WTC11 (cell line): Measurements from ENCODE around the gene KLK11. TPM values are rescaled to one million over a fixed set of nuclear protein-coding genes. Genes with fewer than 3 reads are reported as not detected.

Experiments
- ATAC-seq: fragments of 200-7000 bp; cut with Tn5 transposase; 2 replicates; pipeline ENCODE4 v1.10.0; 2021; ENCODE audit warnings: mild to moderate bottlenecking, moderate library complexity
- CTCF ChIA-PET: fragments of 300-600 bp; sonication (Branson Sonifier 250); formaldehyde crosslinking; loops from one replicate; lab custom pipeline; 2021; ENCODE audit warnings: antibody characterized with exemption; lab: Charles Lee
- POLR2A ChIA-PET: fragments of 350-600 bp; sonication (Branson Sonifier 250); formaldehyde crosslinking; loops from one replicate; lab custom pipeline; 2021; ENCODE audit warnings: antibody characterized with exemption; lab: Charles Lee
- DNase-seq: peaks from one replicate; pipeline ENCODE4 v3.0.0; 2021; ENCODE audit warnings: low spot score
- H3K27ac Mint-ChIP-seq: 2 replicates; pipeline ENCODE4 v1.8.0; 2021; ENCODE audit warnings: mixed read lengths
- H3K27me3 Mint-ChIP-seq: 2 replicates; pipeline ENCODE4 v1.8.0; 2021; ENCODE audit warnings: low read depth, mild to moderate bottlenecking, moderate library complexity, mixed read lengths
- H3K36me3 Mint-ChIP-seq: 2 replicates; pipeline ENCODE4 v1.8.0; 2021; ENCODE audit warnings: mixed read lengths
- H3K4me1 Mint-ChIP-seq: 2 replicates; pipeline ENCODE4 v1.8.0; 2022; ENCODE audit warnings: mixed read lengths
- H3K4me3 Mint-ChIP-seq: 2 replicates; pipeline ENCODE4 v1.8.0; 2021; ENCODE audit warnings: mild to moderate bottlenecking, moderate library complexity, mixed read lengths
- H3K9me3 Mint-ChIP-seq: 2 replicates; pipeline ENCODE4 v1.8.0; 2021; ENCODE audit warnings: mixed read lengths
- ATF1 ChIP-seq: sonication (generic); formaldehyde crosslinking; IDR thresholded peaks from 2 replicates; pipeline ENCODE4 v1.8.1; 2023; ENCODE audit warnings: mild to moderate bottlenecking, moderate library complexity, missing genetic modification reagents
- CREM ChIP-seq: sonication (generic); formaldehyde crosslinking; IDR thresholded peaks from 2 replicates; pipeline ENCODE4 v1.8.1; 2022; ENCODE audit warnings: mild to moderate bottlenecking, missing genetic modification reagents, moderate library complexity
- ELF4 ChIP-seq: sonication (generic); formaldehyde crosslinking; IDR thresholded peaks from 2 replicates; pipeline ENCODE4 v1.8.1; 2022; ENCODE audit warnings: low read depth, mild to moderate bottlenecking, moderate library complexity, missing genetic modification reagents
- NR3C1 ChIP-seq: sonication (generic); formaldehyde crosslinking; conservative IDR thresholded peaks from 2 replicates; pipeline ENCODE4 v1.8.1; 2023; ENCODE audit warnings: low read depth, mild to moderate bottlenecking, missing genetic modification reagents
- PRRX2 ChIP-seq: fragments of 250-450 bp; sonication (Bioruptor Pico); IDR thresholded peaks from 2 replicates; pipeline ENCODE4 v1.8.0; 2021; ENCODE audit warnings: mild to moderate bottlenecking
- SMAD4 ChIP-seq: sonication (generic); formaldehyde crosslinking; IDR thresholded peaks from 2 replicates; pipeline ENCODE4 v1.8.0; 2022; ENCODE audit warnings: mild to moderate bottlenecking, missing genetic modification reagents
- TEAD1 ChIP-seq: sonication (generic); formaldehyde crosslinking; IDR thresholded peaks from 2 replicates; pipeline ENCODE4 v1.8.0; 2022; ENCODE audit warnings: mild to moderate bottlenecking, missing genetic modification reagents
- TP53 ChIP-seq: sonication (generic); formaldehyde crosslinking; IDR thresholded peaks from 2 replicates; pipeline ENCODE4 v1.8.1; 2023; ENCODE audit warnings: mild to moderate bottlenecking, missing genetic modification reagents
- ZBTB21 ChIP-seq: sonication (generic); formaldehyde crosslinking; IDR thresholded peaks from 2 replicates; pipeline ENCODE4 v1.8.1; 2023; ENCODE audit warnings: mild to moderate bottlenecking, missing genetic modification reagents, borderline replicate concordance
- ZNF121 ChIP-seq: sonication (generic); formaldehyde crosslinking; IDR thresholded peaks from 2 replicates; pipeline ENCODE4 v1.8.0; 2023; ENCODE audit warnings: missing genetic modification reagents
- ZNF138 ChIP-seq: sonication (generic); formaldehyde crosslinking; conservative IDR thresholded peaks from 2 replicates; pipeline ENCODE4 v1.8.1; 2022; ENCODE audit warnings: mild to moderate bottlenecking, moderate library complexity, missing genetic modification reagents
- ZNF416 ChIP-seq: fragments of 250-450 bp; sonication (Bioruptor Pico); IDR thresholded peaks from 2 replicates; pipeline ENCODE4 v1.9.0; 2021; ENCODE audit warnings: mild to moderate bottlenecking, inconsistent platforms
- ZNF671 ChIP-seq: fragments of 250-450 bp; sonication (Bioruptor Pico); IDR thresholded peaks from 2 replicates; pipeline ENCODE4 v1.8.0; 2021; ENCODE audit warnings: mild to moderate bottlenecking
- total RNA-seq: library from RNA; stranded (reverse); gene quantifications from 3 replicates; pipeline ENCODE4 v1.2.3, GENCODE V29; 2021
- TF ChIP-seq, protein P1 (sequence below): sonication (generic); formaldehyde crosslinking; IDR thresholded peaks from 2 replicates; pipeline ENCODE4 v1.8.1; 2023; ENCODE audit warnings: mild to moderate bottlenecking, missing genetic modification reagents
- TF ChIP-seq, protein P2 (sequence below): fragments of 250-450 bp; sonication (Bioruptor Pico); IDR thresholded peaks from 2 replicates; pipeline ENCODE4 v2.1.2; 2022; ENCODE audit warnings: mild to moderate bottlenecking, moderate library complexity
- TF ChIP-seq, protein P3 (sequence below): sonication (generic); formaldehyde crosslinking; IDR thresholded peaks from 2 replicates; pipeline ENCODE4 v1.8.0; 2023; ENCODE audit warnings: missing genetic modification reagents
- TF ChIP-seq, protein P4 (sequence below): sonication (generic); formaldehyde crosslinking; IDR thresholded peaks from 2 replicates; pipeline ENCODE4 v1.8.1; 2023; ENCODE audit warnings: mild to moderate bottlenecking, missing genetic modification reagents
- TF ChIP-seq, protein P5 (sequence below): fragments of 250-450 bp; sonication (Bioruptor Pico); IDR thresholded peaks from 2 replicates; pipeline ENCODE4 v1.9.0; 2021; ENCODE audit warnings: mild to moderate bottlenecking, borderline replicate concordance
- TF ChIP-seq, protein P6 (sequence below): sonication (generic); formaldehyde crosslinking; IDR thresholded peaks from 2 replicates; pipeline ENCODE4 v1.8.1; 2022; ENCODE audit warnings: mild to moderate bottlenecking, missing genetic modification reagents, moderate library complexity, borderline replicate concordance

The KLK11 gene
- total RNA-seq, 1 experiment from 2014 or later, result 0.55 TPM

DNA sequence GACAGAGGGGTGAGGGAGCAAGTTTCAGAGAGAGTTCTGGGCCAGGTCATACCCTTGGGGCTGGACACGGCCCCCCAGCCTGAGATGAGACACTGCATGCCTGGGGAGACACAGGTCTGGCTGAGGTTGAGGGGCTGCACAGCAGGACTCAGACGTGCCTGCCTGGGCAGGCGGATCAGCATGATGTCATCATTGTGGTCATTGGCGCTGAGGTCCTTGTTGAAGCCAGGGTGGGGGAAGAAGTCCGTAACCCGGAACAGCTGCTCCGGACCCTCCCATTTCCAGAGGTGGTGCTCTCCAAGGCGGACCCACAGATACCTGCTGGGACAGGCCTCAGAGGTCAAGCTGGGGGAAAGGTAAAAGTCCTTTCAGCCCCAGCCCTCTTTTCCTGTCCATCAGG lies 20.0 kb downstream of the KLK11 start (continued):
- TF ChIP-seq, protein P1, sequence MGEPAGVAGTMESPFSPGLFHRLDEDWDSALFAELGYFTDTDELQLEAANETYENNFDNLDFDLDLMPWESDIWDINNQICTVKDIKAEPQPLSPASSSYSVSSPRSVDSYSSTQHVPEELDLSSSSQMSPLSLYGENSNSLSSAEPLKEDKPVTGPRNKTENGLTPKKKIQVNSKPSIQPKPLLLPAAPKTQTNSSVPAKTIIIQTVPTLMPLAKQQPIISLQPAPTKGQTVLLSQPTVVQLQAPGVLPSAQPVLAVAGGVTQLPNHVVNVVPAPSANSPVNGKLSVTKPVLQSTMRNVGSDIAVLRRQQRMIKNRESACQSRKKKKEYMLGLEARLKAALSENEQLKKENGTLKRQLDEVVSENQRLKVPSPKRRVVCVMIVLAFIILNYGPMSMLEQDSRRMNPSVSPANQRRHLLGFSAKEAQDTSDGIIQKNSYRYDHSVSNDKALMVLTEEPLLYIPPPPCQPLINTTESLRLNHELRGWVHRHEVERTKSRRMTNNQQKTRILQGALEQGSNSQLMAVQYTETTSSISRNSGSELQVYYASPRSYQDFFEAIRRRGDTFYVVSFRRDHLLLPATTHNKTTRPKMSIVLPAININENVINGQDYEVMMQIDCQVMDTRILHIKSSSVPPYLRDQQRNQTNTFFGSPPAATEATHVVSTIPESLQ, result no peak
- TF ChIP-seq TEAD1 (CRISPR knock-in tag), result no peak
- TF ChIP-seq ATF1, result no peak
- no peak for TF ChIP-seq NR3C1 (CRISPR knock-in tag)
- TF ChIP-seq, protein P2, sequence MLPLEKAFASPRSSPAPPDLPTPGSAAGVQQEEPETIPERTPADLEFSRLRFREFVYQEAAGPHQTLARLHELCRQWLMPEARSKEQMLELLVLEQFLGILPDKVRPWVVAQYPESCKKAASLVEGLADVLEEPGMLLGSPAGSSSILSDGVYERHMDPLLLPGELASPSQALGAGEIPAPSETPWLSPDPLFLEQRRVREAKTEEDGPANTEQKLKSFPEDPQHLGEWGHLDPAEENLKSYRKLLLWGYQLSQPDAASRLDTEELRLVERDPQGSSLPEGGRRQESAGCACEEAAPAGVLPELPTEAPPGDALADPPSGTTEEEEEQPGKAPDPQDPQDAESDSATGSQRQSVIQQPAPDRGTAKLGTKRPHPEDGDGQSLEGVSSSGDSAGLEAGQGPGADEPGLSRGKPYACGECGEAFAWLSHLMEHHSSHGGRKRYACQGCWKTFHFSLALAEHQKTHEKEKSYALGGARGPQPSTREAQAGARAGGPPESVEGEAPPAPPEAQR (CRISPR knock-in tag), result no peak
- TF ChIP-seq TP53 (CRISPR knock-in tag), result no peak
- TF ChIP-seq ZNF416 (CRISPR knock-in tag), result no peak
- TF ChIP-seq ELF4 (CRISPR knock-in tag), result no peak
- TF ChIP-seq CREM (CRISPR knock-in tag), result no peak

DNA sequence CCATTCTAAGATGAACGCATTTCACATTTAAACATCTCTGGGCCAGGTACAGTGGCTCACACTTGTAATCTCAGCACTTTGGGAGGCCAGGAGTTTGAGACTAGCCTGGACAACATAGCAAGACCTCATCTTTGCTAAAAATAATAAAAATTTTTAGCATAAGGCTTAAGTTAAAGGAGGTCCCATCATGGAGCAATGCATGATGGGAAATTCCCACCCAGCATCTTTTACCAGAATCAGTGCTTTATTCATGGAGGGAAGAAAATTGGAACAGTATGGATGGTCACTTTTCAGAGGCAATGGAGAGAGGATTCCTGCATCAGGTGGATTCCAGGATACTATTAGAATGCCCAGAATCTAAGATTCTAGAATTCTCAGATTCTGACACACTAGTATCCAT lies 21.2 kb downstream of the KLK11 start:
- Mint-ChIP-seq H3K27ac (no peak overlapping the region), H3K4me3 (no peak overlapping the region), H3K27me3 (peaks cover 50% of the 10 kb centered on the region), H3K36me3 (no peaks in the 10 kb centered on the region), H3K4me1 (peaks cover 24% of the 10 kb centered on the region), H3K9me3 (no peaks in the 10 kb centered on the region)
- no peak for DNase-seq
- ChIA-PET POLR2A (no interaction called here), CTCF (no interaction called here)
- ATAC-seq, result no peak
- TF ChIP-seq, protein P3, sequence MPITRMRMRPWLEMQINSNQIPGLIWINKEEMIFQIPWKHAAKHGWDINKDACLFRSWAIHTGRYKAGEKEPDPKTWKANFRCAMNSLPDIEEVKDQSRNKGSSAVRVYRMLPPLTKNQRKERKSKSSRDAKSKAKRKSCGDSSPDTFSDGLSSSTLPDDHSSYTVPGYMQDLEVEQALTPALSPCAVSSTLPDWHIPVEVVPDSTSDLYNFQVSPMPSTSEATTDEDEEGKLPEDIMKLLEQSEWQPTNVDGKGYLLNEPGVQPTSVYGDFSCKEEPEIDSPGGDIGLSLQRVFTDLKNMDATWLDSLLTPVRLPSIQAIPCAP (CRISPR knock-in tag), result no peak
- TF ChIP-seq, protein P2 (CRISPR knock-in tag), result no peak
- TF ChIP-seq, protein P4, sequence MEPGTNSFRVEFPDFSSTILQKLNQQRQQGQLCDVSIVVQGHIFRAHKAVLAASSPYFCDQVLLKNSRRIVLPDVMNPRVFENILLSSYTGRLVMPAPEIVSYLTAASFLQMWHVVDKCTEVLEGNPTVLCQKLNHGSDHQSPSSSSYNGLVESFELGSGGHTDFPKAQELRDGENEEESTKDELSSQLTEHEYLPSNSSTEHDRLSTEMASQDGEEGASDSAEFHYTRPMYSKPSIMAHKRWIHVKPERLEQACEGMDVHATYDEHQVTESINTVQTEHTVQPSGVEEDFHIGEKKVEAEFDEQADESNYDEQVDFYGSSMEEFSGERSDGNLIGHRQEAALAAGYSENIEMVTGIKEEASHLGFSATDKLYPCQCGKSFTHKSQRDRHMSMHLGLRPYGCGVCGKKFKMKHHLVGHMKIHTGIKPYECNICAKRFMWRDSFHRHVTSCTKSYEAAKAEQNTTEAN (CRISPR knock-in tag), result no peak

DNA sequence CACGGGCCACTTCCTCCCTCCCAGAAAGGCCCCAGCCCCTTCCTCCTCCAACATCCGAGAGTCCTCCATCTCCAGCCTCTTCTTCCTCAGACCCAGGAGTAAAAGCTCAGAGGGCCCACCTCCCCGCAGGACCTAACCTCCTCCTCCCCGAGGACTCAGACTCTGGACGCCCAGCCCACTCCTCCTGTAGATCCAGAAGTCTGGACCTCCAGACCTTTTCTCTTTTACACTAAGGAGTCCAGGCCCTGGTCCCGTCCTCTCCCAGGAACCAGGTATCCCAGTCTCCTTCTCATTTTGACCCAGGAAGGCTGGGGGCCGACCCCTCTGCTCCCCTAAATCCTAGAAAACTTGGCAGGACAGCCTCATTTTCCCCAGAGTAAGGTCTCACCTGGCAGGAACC lies 23.1 kb downstream of the KLK11 start:
- H3K27ac Mint-ChIP-seq, result no peak overlapping the region
- no peak overlapping the region for H3K4me3 Mint-ChIP-seq
- TF ChIP-seq TP53 (CRISPR knock-in tag), result no peak
- no peak for TF ChIP-seq SMAD4 (CRISPR knock-in tag)
- TF ChIP-seq, protein P5, sequence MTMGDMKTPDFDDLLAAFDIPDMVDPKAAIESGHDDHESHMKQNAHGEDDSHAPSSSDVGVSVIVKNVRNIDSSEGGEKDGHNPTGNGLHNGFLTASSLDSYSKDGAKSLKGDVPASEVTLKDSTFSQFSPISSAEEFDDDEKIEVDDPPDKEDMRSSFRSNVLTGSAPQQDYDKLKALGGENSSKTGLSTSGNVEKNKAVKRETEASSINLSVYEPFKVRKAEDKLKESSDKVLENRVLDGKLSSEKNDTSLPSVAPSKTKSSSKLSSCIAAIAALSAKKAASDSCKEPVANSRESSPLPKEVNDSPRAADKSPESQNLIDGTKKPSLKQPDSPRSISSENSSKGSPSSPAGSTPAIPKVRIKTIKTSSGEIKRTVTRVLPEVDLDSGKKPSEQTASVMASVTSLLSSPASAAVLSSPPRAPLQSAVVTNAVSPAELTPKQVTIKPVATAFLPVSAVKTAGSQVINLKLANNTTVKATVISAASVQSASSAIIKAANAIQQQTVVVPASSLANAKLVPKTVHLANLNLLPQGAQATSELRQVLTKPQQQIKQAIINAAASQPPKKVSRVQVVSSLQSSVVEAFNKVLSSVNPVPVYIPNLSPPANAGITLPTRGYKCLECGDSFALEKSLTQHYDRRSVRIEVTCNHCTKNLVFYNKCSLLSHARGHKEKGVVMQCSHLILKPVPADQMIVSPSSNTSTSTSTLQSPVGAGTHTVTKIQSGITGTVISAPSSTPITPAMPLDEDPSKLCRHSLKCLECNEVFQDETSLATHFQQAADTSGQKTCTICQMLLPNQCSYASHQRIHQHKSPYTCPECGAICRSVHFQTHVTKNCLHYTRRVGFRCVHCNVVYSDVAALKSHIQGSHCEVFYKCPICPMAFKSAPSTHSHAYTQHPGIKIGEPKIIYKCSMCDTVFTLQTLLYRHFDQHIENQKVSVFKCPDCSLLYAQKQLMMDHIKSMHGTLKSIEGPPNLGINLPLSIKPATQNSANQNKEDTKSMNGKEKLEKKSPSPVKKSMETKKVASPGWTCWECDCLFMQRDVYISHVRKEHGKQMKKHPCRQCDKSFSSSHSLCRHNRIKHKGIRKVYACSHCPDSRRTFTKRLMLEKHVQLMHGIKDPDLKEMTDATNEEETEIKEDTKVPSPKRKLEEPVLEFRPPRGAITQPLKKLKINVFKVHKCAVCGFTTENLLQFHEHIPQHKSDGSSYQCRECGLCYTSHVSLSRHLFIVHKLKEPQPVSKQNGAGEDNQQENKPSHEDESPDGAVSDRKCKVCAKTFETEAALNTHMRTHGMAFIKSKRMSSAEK (CRISPR knock-in tag), result no peak
- no peak for TF ChIP-seq PRRX2 (CRISPR knock-in tag)
- TF ChIP-seq ZNF138 (CRISPR knock-in tag), result no peak
- TF ChIP-seq, protein P4 (CRISPR knock-in tag), result no peak
- TF ChIP-seq ZBTB21 (CRISPR knock-in tag), result no peak
- TF ChIP-seq ZNF121, result no peak
- no peak for TF ChIP-seq ATF1
- TF ChIP-seq ZNF671 (CRISPR knock-in tag), result no peak
- TF ChIP-seq, protein P6, sequence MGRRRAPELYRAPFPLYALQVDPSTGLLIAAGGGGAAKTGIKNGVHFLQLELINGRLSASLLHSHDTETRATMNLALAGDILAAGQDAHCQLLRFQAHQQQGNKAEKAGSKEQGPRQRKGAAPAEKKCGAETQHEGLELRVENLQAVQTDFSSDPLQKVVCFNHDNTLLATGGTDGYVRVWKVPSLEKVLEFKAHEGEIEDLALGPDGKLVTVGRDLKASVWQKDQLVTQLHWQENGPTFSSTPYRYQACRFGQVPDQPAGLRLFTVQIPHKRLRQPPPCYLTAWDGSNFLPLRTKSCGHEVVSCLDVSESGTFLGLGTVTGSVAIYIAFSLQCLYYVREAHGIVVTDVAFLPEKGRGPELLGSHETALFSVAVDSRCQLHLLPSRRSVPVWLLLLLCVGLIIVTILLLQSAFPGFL, result no peak
- H3K36me3 Mint-ChIP-seq, result no peaks in the 10 kb centered on the region
- ChIA-PET POLR2A (no interaction called here), CTCF (interaction anchor here (6.0 kb wide), 1 partner anchor 14 kb away, joined by 94 read pairs; no protein-coding TSS in a partner anchor)
- H3K27me3 Mint-ChIP-seq, result peaks cover 48% of the 10 kb centered on the region
- DNase-seq (no peak), ATAC-seq (no peak)
- peaks cover 24% of the 10 kb centered on the region for H3K4me1 Mint-ChIP-seq
- no peaks in the 10 kb centered on the region for H3K9me3 Mint-ChIP-seq
